GM19328 (cell line): ENCODE data around the gene CYP3A4.
"Not testable (repeated sequence)": the region's sequence is repeated elsewhere in the genome, so short reads cannot be mapped to it uniquely, and the experiment has no call there.

Experiments
- ATAC-seq: cut with Tn5 transposase; IDR thresholded peaks from one replicate; pipeline ENCODE4 v1.9.1; 2021; ENCODE audit warnings: mild to moderate bottlenecking, moderate library complexity; ENCODE audit not compliant: unreplicated experiment

CYP3A4 gene

GRCh38 chr7:99793443-99793842, 9.5 kb upstream of the CYP3A4 start:
- no peak for ATAC-seq

GRCh38 chr7:99792967-99793366, 9.0 kb upstream of the CYP3A4 start:
- no peak for ATAC-seq

DNA sequence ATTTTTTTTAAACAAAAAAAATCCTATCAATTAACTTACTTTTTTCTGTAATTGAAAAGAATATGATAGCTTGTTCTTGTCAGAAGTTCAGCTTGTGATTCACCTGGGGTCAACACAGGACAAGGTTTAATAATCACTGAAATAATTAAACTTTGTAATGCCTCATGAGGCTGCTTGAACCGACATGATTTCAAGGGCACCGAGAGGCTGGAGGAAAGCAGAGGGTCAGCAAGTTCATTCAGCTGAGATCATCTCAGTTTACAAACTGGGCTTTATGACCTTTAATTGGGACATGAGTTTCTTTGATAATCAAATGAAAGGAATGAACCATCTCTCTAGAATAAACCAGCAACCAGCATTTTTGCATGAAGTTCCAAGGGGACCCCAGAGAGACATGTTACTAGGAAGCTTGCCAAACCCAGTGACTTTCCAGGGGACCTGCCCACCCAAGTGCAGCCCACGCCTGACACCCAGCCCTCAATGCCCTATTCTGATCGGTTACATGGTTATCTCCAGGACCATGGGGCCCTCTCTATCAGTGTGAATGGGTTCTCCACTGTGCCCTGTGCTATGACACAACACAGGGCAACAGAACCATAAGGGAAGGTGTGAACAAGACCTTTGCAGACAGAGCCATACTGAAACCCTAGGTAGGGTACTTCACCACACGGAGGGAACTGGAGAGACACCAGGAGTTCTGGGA, 7.8 kb upstream of the CYP3A4 start:
- ATAC-seq = no peak

GRCh38 chr7:99791021-99791420, 7.0 kb upstream of the CYP3A4 start:
- no peak for ATAC-seq

GRCh38 chr7:99790407-99790806, 6.4 kb upstream of the CYP3A4 start:
- ATAC-seq = no peak

GRCh38 chr7:99789441-99790070, 5.6 kb upstream of the CYP3A4 start:
- no peak for ATAC-seq

GRCh38 chr7:99788554-99788953, 4.6 kb upstream of the CYP3A4 start:
- ATAC-seq = no peak

DNA sequence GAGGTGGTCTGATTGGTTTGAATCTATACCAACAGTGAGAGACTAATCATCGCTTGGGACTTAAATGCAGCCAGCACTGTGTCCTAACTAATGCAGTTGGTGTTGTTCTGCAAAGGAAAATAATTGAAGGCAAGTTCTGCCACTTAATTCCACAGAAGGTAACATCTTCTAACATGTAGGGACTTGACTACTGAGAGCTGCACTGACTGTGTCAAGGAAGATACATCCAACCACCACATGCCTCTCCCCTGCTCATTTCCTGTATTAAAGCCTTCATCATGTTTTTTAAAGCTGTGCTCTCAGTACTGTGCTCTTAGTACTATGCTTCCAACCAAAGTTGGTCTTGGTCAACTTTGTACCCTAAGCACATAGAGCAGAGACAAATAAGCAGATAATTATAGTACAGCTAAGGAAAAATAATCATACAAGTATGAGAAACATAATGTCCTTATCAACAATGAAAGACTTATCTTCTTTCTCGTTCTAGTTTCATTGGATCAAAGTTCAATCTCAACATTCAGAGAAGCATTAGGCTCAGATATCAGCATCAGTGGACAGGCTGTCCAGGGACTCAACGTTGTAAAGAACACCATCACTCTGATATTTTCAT, 2.8 kb upstream of the CYP3A4 start:
- no peak for ATAC-seq

- ATAC-seq = not testable (repeated sequence)
These were observed 1.7 kb upstream of the CYP3A4 start for GRCh38 chr7:99785654-99786053.

- ATAC-seq = no peak
These were observed 1.7 kb downstream of the CYP3A4 start for GRCh38 chr7:99782012-99782953.

DNA sequence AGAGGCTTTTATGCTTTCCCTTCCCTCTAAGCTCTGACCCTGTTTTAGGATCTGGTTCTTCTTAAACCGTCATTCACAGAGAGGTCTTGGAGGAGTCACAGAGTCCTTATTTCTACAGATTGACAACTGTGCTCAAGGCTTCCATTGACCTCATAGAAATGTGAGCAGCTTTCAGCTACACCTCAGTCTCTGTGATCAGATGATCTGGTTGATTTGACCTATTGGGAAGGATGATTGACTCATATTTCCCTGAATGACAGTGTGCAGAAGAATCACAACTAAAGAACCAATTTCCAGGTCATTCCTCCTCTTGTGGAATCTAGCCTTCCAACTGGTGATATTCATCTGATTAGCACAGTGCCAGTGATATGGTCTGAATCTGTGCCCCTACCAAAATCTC, 3.4 kb downstream of the CYP3A4 start:
- ATAC-seq = no peak

DNA sequence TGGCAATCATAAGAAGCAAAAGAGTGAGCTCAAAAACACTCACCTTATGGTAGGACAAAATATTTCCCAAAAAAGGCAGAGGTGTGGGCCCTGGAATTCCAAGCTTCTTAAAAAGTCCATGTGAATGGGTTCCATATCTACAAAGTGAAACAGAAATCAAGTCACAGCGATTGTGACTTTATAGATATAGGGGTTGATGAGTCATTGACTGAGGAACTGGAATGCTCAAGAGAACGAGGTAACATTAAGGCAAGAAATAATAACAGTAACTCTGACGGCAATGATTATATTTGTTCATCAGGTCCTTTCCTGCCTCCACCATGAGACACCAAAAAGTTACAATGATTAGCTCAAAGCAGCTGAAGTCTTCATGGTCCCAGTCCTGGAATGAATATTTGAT, 4.0 kb downstream of the CYP3A4 start:
- ATAC-seq = no peak

DNA sequence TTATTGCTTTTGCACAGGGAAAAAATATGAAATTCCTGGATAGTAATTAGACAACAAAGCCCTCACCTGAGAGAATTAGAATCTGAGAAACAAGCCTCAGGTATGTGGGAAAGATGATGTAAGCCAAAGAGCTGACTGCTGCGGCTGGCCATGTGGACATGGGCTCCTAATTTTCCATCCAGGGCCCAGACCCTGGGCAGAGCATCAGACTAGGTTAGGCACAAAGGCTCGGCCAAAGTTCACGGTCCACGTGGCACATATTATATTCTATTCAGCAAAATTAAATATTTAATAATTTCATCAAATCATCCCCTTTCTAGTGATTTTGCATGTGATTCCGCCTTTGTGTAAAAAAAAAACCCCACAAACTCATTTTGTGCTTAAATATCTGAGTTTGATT, 5.1 kb downstream of the CYP3A4 start:
- ATAC-seq = no peak

DNA sequence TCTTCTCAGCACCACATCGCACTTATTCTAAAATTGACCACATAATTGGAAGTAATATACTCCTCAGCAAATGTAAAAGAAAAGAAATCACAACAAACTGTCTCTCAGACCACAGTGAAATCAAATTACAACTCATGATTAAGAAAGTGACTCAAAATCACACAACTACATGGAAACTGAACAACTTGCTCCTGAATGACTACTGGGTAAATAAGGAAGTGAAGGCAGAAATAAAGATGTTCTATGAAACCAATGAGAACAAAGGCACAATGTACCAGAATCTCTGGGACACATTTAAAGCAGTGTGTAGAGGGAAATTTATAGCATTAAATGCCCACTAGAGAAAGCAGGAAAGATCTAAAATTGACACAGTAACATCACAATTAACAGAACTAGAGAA, 10.6 kb downstream of the CYP3A4 start:
- not testable (repeated sequence) for ATAC-seq

DNA sequence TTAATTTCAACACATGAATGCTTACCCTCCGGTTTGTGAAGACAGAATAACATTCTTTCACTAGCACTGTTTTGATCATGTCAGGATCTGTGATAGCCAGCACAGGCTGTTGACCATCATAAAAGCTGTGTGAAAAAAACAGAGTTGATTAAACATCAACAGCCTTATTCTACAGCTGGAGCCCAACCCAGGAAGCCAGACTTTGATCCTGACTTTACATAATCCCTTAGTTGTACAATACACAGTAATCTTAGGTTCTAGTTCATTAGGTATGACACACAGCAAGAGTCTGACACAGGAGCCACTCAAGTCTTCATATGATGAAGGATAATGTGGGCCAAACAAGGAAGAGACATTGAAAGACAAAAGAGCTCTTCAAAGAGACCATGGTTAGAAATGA, 11.4 kb downstream of the CYP3A4 start:
- no peak for ATAC-seq

DNA sequence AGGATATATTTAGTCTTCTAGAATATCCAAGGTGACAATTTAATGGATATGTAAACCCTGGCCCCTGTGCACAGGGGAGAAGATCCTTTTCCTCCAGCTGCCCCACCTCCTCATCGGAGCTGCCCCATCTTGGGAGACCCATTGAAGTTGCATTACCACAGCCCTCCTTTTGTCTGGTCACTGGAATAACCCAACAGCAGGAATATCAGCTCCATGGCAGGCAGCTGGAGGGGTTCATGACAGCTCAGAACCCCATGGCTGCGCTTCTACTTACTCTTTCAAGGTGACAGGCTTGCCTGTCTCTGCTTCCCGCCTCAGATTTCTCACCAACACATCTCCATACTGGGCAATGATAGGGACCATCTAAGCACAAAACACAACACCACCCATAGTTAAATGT, 14.5 kb downstream of the CYP3A4 start:
- ATAC-seq = not testable (repeated sequence)

DNA sequence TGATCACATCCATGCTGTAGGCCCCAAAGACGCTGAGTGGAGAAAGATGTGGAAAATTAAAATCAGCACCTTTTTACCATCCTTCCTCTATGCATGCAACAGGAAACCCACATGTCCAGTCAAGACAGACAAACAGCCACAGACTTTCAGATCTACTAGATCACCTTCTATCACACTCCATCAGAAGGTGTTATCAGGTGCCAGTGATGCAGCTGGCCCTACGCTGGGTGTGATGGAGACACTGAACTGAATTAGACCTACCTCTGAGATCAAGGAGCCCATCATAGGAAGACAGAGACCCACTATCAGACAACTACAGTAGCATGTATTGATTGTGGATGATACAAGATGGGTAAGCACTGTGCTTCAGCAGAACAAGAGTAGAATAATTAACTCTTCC, 15.5 kb downstream of the CYP3A4 start:
- ATAC-seq = no peak

DNA sequence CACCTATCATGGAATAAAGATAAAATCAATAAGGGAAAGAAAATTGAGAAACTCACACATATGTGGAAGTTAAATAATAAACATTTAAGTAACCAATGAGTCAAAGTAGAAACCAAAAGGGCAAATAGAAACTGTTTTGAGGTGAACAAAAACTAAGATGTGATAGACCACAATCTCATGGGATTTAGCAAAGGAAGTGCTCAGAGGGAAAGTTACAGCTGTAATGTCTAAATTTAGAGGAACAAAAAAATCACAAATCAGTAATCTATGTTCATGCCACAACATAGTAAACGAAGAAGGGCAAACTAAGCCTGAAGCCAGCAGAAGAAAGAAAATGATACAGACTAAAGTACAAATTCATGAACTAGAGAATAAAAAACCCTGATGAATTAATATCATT, 16.3 kb downstream of the CYP3A4 start:
- no peak for ATAC-seq

DNA sequence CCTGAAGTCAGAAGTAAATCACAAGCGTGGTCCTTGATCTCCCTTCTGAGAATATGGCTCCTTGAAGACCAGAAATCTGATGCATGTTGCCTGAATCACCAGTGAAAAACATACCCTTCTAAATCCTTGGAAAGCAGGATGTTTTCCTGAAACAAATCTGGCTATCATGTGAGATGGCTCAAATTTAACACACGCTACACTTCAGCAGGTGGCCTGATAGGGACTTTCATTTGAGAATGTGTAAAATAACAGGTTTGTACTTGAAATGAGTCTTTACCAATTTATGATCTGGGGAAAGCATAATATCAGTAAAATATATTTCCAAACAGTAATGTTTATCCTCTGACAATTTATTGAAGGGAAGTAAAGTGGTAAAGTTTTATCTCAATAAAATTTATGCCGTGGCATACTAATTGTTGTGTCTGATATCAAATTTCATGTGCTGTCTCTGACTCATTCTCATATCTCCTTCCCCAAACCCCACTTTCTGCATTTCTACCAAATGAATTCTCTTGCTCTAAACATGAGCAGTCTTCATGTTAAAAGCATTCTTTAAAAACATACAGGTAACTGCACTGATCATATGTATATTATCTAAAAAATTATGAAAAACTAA, 17.4 kb downstream of the CYP3A4 start:
- no peak for ATAC-seq

GRCh38 chr7:99764478-99764877, 19.5 kb downstream of the CYP3A4 start:
- no peak for ATAC-seq
